ENCODE data around the gene ASAP2. TPM values are rescaled to one million over a fixed set of nuclear protein-coding genes. Genes with fewer than 3 reads are reported as not detected.

Gene ASAP2
- total RNA-seq, 1 experiment from 2014 or later: 81.7 TPM

DNA sequence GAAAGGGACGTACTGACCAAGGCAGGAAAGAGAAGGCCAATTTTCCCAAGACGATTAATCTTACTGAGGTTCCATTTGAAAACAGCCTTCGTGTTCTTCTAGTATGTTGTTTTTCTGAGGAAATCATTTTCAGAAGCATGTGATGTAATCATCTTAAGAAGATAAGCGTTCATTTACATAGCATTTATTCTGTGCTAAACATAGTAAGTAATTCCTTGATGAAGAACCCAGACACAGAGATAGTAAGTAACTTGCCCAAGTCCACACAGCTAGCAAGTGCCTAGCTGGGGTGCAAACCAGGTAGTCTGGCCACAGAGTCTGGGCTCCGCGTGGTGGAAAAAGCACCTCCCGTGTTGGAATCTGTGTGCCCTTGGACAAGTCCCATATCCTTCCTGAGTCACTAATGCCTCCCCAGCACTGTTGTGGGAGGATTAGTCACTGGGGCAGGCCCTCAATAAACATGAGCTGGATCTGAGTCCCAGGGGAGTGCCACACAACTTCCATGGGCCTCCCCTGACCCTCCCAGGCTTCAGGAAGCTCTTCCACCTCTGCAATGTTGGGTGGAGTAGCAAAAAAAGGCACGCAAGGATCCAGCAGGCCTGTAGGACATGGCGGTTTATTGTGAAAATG, 26.9 kb upstream of the ASAP2 start:
- peak; percentile 88 for DNase-seq (ENCODE audit: low read depth)

DNA sequence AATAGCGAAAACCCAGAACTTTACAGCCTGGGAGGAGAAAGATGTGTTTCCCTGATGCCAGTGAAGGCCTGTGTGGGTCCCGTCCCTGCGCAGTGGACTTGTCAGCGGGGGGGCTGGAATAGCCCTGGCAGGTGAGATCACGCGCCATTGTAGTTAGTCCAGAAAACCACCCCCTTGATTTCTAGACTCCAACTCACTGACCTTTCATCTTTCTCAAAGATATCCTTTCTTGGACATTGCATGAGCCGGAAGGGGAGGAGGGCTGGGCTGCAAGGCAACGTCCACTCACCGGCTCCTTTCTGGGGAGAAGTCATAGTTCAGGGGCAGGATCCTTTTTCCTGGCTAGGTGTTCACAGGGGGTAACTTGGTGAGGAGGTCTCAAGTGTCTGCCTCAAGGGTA, 22.3 kb upstream of the ASAP2 start:
- no peak for DNase-seq (ENCODE audit: low read depth)

DNA sequence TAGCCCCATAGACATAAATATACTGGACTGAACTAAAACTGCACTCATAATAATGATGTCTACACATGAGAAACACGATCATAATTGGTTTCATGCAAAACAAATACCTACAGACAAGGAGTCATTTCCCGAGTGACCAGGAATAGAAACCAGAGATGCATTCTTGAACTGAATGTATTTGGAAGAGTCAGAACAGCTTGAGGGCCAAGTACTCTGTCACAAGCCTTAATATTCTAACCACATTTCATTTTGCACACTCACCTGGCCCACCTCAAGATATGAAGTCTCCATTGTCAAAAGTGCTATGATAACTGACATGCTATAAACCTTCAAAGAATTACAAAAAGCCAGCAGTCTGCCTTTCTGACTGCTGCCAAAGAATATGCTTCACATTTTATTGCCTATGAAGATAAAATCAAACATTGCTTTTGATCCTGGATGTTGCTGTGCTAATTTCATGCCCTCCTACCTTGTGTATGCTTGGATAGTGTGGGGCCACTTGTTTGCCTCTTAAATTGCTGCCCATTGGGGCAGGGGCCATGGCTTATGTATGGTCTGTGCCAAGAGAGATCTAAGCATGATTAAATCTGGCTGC, 18.9 kb upstream of the ASAP2 start:
- DNase-seq (ENCODE audit: low read depth): no peak

DNA sequence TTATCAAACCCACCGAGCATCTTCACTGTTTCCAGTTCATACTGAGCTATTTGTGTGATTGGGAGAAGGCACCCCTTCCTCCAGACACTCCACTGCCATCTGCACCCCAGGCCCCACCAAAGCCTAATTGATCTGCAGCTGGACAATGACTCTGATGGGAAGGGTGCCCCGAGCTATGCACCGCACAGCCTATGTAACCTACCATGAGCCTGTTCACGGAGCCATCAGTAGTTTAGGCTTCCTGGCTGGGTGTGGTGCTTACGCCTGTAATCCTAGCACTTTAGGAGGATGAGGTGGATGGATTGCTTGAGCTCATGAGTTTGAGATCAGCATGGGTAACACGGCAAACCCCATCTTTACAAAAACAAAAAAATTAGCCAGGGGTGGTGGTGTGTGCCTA, 17.8 kb upstream of the ASAP2 start:
- no peak for DNase-seq (ENCODE audit: low read depth)

DNA sequence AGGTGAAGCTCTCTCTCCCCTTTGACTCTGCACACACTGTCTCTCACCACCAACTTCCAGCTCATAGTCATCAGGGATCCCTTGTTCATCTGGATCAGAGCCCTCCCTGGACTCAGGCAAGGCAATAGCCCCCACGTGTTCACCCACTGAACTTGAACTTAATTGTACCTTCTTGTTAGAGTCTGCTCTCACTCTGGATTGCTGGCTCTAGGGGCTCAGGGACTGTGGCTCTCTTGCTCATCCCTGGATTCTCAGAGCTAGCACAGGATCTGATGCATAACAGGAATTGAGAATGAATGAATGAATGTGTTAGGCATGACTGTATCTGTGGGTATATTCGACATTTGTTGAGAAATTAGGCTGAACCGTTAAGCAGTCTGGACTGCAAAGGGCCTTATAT, 16.7 kb upstream of the ASAP2 start:
- DNase-seq (ENCODE audit: low read depth): no peak

DNA sequence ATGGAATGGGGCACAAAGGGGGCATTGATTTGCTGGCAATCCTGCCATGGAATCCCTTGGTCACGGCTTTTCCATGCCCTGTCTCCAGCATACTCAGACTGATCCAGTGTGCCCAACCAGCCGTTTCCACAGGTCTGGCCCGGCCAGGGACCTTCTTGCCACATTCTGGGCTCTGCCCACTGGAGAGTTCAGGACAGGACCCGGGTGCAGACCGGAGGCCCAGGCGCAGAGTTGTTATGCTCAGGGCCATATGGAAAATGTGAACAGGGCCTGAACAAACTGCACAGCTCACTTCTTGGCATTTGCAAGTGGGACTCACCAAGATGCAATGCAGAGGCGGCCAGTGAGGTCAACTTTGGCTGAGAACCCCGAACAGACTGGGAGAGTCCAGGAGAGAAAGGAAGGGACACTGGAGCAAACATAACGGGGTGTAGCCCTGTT, 15.6 kb upstream of the ASAP2 start:
- DNase-seq (ENCODE audit: low read depth): peak; percentile 89

DNA sequence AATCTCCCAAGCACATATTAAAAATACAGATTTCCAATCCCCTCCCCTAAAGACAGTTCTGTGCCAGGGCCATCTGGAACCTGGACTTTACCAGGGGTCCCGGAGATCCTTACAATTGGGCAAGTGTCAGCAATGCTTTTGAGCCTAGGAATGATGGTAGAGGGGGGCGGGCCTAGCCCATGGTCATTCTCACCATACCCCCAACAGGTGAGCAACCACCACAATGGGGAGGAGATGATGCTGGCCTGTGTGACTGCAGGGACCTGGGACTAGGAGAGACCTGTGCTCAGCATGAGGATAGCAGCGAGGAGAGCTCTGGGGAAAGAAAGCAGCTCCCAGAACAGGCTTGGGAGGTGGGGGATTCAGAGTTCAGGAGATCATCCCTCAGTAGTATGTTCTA, 13.9 kb upstream of the ASAP2 start:
- DNase-seq (ENCODE audit: low read depth): no peak

DNA sequence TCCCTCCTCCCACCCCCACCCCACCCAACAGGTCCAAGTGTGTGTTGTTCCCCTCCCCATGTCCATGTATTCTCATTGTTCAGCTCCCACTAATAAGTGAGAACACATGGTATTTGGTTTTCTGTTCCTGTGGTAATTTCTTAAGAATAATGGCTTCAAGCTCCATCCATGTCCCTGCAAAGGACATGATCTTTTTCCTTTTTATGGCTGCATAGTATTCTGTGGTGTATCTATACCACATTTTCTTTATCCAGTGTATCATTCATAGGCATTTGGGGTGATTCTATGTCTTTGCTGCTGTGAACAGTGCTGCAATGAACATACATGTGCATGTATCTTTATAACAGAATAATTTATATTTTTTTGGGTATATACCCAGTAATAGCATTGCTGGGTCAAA, 12.3 kb upstream of the ASAP2 start:
- no peak for DNase-seq (ENCODE audit: low read depth)

DNA sequence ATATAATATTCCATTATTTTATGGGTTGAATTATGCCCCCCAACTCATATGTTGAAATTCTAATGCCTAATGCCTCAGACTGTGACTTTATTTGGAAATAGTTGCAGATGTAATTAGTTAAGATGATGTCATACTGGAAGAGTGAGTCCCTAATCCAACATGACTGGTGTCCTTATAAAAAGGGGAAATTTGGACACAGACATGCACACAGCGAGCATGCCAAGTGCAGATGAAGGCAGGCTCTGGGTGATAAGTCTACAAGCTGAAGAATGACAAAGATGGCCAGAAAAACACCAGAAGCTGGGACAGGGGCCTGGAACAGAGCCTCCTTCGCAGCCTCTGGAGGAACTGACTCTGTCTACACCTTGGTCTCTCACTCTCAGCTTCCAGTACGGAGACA, 10.0 kb upstream of the ASAP2 start:
- DNase-seq (ENCODE audit: low read depth): no peak

DNA sequence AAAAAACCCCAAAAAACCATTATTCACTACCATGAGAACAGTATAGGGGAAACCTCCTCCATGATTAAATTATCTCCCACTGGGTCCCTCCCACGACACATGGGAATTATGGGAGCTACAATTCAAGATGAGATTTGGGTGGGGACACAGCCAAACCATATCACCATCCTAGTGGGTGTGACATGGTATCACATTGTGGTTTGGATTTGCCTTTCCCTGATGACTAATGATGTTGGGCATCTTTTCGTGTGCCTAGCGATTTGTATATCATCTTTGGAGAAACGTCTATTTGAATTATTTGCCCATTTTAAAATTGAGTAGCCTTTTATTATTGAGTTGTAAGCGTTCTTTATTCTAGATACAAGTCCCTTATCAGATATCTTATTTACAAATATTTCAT, 8.7 kb upstream of the ASAP2 start:
- DNase-seq (ENCODE audit: low read depth): no peak

DNA sequence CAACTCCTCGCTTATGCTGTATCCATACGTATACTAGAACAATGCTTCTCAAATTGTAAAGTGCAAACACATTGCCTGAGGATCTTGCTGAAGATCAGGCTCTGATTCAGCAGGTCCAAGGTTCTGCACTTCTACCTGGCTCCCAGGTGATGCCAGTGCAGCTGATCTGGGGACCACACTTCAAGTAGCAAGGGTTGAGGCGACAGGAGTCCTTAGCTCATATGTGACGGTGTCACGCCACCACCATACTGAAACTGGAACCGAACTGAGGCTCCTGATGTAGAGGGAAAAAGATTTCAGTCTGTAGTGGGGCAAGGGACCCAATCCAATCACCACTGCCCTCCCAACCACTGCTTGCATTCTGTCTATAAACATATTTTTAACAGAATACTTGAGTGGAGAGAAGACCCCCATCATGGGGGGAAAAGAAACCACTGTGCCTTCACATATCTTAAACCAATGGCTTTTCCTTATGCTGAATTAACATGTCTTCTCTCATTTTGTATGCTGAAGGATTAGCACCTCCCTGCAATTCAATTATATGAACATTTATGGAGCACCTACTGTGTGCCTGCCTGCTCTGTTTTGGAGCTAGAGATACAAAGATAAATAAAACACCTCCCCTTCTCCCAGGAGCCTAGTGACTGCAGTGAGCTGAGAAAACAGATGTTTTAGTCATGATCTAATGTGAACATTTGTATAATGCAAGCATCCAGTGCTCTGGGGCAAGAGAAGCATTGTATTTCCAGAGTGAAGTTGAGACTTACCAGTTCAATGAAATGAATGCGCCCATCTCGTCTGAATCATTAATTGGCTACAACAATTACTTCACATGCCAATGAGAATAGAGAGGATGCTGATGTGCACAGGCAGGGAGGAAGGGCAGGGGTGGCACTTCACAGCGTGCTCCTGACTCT, 6.6 kb upstream of the ASAP2 start:
- DNase-seq (ENCODE audit: low read depth): peak; percentile 60

DNA sequence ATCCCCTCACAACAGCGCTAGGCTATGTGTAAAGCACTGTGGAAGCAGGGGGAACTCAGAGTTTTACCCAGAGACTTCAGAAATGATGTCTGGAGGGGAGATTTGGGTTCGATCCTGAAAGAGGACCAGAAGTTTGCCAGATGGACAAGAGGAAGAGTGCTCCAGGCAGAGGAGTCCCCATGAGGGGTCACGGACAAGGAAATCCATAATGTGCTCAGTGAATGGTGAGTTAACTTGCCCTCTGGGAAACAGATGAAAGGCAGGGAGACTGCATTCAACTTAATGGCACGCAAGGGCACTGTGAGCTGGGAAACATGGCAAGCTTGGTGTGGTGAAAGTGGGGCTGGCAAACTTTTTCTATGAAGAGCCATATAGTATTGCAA, 6.0 kb upstream of the ASAP2 start:
- no peak for DNase-seq (ENCODE audit: low read depth)

DNA sequence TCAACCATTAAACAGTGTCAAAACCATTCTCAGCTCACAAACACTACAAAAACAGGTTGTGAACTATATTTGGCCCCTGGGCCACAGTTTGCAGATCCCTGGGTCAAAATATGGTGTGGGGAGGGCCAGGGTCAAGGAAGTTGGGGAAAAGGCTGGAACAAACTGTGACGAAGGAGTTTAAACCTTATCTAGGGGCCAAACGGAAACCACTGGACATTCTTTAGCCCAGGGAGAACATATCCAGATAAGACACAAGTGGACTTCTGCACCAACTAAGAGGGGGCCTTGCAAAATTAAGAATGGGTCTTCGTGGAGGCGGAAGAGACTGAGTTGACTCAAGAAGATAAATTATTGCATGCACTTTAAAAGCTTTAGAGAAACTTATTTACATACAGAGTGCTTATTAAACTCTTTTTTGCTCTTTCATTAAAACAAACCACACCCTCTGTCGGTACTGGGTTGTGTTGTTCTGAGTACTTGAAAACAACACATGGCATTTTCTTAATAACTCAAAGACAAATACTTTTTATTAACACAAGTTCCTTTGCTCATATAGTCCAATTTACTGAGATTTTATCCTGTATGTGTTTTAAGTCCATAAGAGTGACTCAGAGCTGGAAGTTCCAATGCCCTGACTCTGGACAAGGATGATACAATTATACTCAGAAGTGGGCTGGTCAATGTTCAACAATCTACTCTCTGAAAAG, 5.3 kb upstream of the ASAP2 start:
- peak; percentile 57 for DNase-seq (ENCODE audit: low read depth)

DNA sequence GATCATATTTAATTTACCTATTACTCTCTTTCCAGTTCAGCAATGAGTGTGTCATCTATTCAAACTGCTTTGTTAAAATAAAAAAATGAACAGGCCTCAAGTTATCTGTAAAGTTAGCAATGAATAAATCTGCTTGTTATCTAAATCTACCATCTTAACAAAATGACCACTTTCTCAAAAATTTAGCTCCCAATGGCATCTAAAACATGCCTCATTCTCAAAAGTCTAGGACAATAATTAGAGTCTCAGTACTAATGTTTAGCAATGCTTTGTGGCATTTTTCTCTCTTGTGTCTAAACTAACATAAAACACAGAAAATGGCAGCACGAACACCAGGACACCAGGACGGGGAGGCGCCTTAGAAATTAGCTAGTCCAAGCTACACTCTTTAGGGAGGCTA, 3.6 kb upstream of the ASAP2 start:
- DNase-seq (ENCODE audit: low read depth): no peak

DNA sequence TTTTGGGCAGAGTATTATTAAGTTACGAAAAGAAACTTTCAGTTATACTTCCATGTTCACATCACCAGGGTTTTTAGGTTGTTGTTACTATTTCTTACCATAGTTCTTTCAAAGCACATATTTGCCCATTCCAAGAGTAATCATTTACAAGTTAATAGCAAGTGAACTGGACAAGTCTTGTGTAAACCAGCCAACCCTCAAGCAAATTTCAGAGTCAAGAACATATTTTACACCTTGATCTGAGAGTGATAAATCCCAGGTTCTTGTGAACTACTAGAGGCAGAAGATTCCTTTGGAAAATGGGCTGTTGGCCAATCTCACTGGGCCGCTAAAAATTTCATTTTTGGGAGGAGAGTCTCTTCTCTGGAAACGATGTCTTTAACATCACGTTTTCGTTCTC, 2.7 kb upstream of the ASAP2 start:
- no peak for DNase-seq (ENCODE audit: low read depth)

DNA sequence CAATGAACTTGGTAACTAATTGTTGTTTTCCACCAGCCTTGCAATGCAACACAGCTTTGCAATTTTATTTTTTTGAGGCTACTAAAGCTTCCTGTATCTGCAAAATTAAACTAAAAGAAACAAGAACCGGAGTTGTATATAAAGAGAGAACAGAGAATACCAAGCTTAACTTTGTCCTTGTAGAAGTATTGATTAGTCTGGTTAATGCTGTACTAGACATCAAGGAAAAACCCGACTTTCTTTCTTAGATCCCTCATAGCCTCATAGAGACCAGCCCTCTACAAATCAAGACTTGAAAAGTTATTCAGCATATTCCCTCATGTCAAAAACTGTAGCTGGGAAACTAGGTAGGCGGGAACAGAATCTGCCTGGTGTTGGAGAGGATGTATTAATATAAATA, 1.7 kb upstream of the ASAP2 start:
- DNase-seq (ENCODE audit: low read depth): no peak

DNA sequence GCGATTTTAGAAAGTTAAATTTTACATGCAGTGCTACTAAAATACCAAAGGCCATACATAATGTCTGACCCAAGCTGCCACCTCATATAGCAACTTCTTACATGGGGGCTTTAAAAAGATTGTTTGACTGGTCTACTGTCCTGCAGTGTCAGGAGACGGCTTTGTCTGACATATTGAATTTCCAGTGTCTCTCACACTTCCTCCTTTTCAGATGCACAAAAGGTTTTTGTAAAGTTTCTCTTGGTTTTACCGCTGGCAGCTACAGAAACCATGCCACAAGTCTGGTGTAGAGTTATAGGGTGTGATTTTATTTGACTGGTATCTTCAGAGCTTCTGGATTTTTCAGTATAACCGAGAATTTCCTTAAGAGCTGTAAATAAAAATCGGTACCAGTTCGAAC, 1.1 kb upstream of the ASAP2 start:
- DNase-seq (ENCODE audit: low read depth): no peak

DNA sequence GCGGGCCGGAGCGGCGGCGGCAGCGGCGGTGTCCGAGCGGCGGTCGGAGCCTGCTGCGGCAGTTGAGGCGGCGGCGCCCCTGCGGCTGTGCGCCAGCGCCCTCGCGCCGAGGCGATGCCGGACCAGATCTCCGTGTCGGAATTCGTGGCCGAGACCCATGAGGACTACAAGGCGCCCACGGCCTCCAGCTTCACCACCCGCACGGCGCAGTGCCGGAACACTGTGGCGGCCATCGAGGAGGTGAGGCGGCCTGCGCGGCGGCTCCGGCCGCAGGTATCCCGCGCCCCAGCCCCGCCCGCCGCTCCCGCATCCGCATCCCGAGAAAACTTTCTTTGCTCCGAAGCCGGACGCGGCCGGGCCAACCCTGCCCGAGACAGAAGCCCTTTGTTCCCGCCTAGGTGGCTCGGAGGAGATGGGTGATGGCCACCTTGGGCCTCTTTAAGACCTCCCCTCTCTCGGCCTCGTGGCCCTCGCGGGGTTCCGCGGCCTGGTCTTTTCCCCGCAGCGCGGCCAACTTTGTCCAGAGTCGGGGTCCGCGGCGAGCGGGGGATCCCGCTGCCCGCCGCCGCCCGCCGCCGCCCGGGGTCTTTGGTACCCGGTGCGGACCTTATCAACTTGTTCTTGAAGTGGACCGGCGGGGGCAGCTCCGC, 504 bp downstream of the ASAP2 start:
- no peak for DNase-seq (ENCODE audit: low read depth)

DNA sequence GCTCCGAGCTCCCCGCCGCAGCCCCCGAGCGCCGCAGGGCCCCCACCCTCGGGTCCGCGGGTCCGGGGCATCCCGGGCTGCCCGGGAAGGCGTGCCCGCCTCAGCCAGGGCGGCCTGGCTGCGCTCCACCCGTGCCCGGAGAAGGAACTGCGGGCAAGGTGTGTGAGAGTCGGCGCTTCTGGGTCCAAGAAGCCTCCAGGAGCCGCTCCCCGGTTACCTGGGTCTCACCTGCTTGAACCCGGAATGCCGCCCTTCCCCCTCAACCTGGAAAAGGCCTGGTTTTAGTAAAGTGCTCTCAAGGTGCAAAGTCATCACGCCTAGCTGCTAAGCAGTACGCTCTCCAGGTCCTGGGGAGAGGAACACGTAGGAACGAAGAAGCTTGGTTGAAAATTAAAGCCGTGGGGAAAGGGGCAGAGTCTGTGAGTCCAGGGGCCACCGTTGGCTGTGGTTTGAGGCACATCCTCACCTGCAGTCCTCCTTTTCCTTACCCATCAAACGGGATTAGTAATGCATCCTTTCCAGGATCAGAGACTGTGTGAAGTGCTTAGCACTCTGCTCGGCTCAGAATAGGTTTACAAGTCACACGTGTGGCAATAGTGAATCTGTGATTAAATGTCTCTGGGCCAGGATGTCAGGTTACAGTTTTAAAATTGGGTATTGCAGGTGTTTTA, 1.2 kb downstream of the ASAP2 start:
- no peak for DNase-seq (ENCODE audit: low read depth)

DNA sequence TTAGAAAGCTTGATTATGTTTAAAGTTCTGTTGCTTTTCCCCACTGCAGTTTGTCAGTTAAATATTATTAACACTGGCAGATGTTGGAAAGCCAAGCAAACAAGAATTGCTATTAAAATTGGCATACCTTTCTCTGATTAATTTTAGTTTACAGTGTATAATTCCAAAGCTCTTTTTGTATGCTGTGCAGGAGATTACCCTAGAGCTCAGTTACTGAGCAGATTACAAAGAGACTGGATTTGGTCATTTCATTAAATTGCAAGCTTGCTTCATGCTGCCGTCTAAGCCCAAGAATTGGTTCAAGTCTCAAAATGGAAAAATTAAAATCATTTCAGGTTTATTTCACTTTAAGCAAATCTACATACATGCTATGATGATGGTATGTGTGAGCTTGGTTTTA, 2.3 kb downstream of the ASAP2 start:
- no peak for DNase-seq (ENCODE audit: low read depth)

DNA sequence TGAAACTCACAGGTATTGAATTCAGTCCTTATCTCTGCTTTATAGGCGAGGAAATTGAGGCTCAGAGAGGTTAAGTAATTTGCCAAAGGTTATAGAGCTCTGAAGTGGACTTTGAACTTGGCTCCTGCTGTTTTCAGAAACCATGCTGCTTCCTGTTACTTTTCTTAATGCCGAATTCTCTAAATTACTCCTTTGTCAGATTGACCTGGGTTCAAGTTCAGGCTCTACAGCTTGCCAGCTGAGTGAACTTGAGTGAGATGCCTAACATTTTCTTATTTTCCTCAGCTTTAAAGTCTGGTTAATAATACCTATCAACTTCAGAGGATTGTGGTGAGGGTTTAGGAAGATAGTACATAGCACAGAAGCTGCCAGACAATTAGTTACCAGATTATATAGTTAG, 3.4 kb downstream of the ASAP2 start:
- no peak for DNase-seq (ENCODE audit: low read depth)

Measured in LHCN-M2 (cell line).